ENCODE data around the gene ARID1B.

DNA sequence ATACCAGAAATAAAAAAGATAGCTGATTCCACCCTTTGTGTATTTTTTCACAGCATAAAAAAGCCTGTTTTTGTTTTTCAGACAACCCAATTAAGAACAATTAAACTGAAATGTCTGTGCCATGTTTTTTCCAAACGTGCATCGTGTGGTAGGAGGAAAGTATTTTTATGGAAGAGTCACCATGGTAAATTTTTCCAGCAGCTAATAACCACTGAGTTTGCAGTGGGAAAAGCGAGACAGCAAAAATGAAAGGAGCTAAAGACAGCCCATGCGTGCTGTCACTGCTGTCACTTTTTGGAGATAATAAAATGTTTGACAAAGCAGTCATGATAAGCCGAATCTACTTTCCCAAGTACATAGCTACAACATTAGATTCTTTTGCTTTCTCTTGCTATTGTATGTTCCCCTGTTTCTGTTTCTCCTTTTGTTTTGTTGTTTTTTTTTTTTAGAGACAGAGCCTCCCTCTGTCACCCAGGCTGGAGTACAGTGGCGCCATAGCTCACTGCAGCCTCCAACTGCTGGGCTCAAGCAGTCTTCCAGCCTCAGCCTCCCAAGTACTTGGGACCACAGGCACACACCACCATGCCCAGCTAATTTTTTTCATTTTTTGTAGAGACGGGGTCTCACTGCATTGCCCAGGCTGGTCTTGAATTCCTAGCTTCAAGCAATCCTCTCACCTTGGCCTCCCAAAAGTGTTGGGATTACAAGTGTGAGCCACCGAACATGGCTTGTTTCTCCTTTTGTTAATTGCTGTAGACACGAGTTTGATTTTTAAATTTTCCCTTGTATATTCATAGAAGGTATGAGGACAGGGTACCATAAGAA lies 284.8 kb downstream of the ARID1B start:
- TF ChIP-seq ZBTB1 (tag by site-specific recombination; IDR thresholded peaks at IDR 0.05): no peak
- no peak for TF ChIP-seq ZNF658 (tag by site-specific recombination; IDR thresholded peaks at IDR 0.05)
- no peak for TF ChIP-seq SETDB1 (IDR thresholded peaks at IDR 0.05; ENCODE audit: insufficient read length, low read length)
- TF ChIP-seq CTCF (tag by site-specific recombination; IDR thresholded peaks at IDR 0.05): no peak
- no peak for TF ChIP-seq ZFP41 (tag by site-specific recombination; IDR thresholded peaks at IDR 0.05; ENCODE audit: borderline replicate concordance)
- no peak for TF ChIP-seq ZNF169 (tag by site-specific recombination; IDR thresholded peaks at IDR 0.05)
- TF ChIP-seq SCRT1 (tag by site-specific recombination; IDR thresholded peaks at IDR 0.05; ENCODE audit: borderline replicate concordance): no peak
- TF ChIP-seq WT1 (tag by site-specific recombination; IDR thresholded peaks at IDR 0.05): no peak
- TF ChIP-seq MZF1 (tag by site-specific recombination; IDR thresholded peaks at IDR 0.05; ENCODE audit: borderline replicate concordance): no peak
- TF ChIP-seq PATZ1 (tag by site-specific recombination; IDR thresholded peaks at IDR 0.05): no peak
- no peak for TF ChIP-seq YY1 (tag by site-specific recombination; IDR thresholded peaks at IDR 0.05)
- no peak for TF ChIP-seq ZNF518A (tag by site-specific recombination; conservative IDR thresholded peaks at IDR 0.05; ENCODE audit: low read depth)
- no peak for TF ChIP-seq ZNF184 (tag by site-specific recombination; IDR thresholded peaks at IDR 0.05)

Data from HEK293 (cell line).